ENCODE data around the gene TRHDE.
"Not testable (repeated sequence)": the region's sequence is repeated elsewhere in the genome, so short reads cannot be mapped to it uniquely, and the experiment has no call there.

Gene TRHDE

DNA sequence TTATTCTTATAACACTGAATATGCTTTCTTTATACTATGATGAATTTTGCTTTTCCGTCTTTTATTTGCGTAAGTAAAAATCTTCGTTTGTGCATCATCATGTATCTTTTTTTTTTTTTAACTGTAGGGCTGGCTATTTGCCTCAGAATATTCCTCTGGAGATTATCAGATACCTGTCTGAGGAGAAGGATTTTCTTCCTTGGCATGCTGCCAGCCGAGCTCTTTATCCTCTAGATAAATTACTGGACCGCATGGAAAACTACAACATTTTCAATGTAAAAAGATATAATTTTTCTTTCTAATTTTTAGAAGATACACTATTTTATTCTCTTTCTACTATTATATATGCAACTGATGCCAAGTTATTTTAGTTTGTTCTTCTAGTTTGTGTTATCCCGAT lies 346.6 kb downstream of the TRHDE start:
- H3K4me1 Mint-ChIP-seq, result no peaks in the 10 kb centered on the region
- H3K27me3 Mint-ChIP-seq, result no peaks in the 10 kb centered on the region
- no peaks in the 10 kb centered on the region for H3K36me3 Mint-ChIP-seq
- no peak overlapping the region for H3K27ac Mint-ChIP-seq
- no peaks in the 10 kb centered on the region for H3K9me3 Mint-ChIP-seq
- H3K4me3 Mint-ChIP-seq, result no peak overlapping the region

DNA sequence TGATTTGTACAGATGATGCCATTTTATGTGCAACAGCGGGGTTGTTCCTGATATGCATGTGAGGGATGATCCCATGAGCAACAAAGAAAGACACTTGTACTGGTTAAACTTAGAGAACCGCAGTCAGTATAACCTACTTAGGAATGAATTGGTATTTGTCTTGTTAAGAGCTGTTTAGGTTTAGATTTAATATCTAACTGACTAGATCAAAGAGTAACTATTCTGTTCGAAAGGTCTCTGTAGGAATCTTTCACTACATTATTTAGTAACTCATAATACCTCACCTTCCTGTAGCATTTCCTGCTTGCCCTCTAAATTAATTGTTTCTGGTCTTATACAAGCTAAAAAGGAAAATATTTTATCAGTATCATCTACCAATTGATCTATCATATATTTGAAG lies 350.4 kb downstream of the TRHDE start:
- H3K27me3 Mint-ChIP-seq, result no peaks in the 10 kb centered on the region
- H3K4me1 Mint-ChIP-seq, result no peaks in the 10 kb centered on the region
- H3K36me3 Mint-ChIP-seq, result no peaks in the 10 kb centered on the region
- H3K9me3 Mint-ChIP-seq, result peaks cover 6% of the 10 kb centered on the region
- no peak overlapping the region for H3K27ac Mint-ChIP-seq
- no peak overlapping the region for H3K4me3 Mint-ChIP-seq

DNA sequence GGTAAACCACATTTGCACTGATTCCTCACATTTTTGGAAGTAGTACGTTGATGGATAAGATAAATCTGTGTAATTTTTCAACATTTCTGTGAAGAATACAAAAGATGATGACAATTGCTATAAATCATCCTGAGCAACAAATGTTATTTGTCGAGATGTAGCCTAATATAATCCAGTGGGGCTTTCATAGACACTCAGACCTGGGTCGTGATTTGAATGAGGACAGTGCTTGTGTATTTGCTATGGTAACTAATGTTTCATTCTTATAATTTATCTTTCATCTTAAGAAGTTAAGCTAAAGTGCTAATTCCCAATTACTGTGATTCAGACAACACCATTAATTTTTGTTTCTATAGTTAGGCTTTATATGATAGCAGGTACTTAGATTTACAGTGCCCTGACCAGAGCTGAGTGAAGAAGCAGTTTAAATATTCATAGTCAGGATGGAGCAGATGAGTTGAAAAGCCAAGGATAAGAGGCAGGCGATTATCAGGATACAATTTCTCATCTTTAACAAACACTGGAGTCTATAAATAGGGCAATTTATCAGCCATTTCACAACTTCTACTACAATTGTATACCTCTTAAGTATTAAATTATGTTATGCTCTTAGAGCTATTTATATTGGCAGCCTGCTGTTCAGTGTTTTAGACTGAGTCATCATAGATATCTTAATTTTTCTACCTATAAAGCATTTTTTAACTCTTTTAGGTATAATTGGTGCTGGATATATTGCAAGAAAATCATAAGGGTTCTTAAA lies 359.9 kb downstream of the TRHDE start:
- Mint-ChIP-seq H3K4me3 (no peak overlapping the region), H3K9me3 (no peaks in the 10 kb centered on the region), H3K4me1 (no peaks in the 10 kb centered on the region), H3K27me3 (no peaks in the 10 kb centered on the region), H3K27ac (no peak overlapping the region), H3K36me3 (no peaks in the 10 kb centered on the region)

DNA sequence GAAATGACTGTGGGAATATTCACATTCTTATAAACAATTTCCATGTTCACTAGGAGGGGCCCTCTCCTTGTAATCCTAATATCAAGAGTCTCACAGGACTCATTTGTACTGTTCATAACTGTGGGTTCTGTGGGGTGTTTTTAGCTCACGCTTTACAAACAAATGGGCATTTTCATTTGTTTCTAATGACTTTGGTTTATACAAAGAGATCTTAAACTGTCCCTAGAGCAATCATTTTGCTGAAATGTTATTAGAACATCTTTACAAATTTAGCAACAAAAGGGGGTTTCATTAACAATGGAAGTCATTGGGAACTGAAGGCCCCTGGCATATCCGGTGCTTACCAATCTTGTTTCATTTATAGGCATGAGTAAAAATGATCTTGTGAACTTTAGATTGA lies 370.5 kb downstream of the TRHDE start:
- Mint-ChIP-seq H3K4me1 (no peaks in the 10 kb centered on the region), H3K27ac (no peak overlapping the region), H3K36me3 (no peaks in the 10 kb centered on the region), H3K27me3 (no peaks in the 10 kb centered on the region), H3K4me3 (no peak overlapping the region), H3K9me3 (no peaks in the 10 kb centered on the region)

DNA sequence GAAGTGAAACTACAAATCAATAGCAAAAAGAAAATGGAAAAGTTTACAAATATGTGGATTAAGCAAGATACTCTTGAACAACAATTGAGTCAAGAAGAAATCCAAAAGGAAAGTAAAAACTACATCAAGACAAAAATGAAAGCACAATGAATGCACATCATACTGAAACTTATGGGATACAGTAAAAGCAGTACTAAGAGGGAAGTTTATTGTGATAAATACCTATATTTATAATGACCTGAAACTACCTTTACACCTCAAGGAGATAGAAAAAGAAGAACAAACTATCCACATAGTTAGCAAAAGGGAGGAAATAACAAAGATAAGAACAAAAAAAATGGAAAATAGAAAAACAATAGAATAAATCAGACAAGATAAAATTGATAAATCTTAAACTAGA lies 375.0 kb downstream of the TRHDE start:
- Mint-ChIP-seq H3K4me1 (no peaks in the 10 kb centered on the region), H3K27ac (no peak overlapping the region), H3K27me3 (no peaks in the 10 kb centered on the region), H3K4me3 (no peak overlapping the region), H3K9me3 (no peaks in the 10 kb centered on the region), H3K36me3 (no peaks in the 10 kb centered on the region)

DNA sequence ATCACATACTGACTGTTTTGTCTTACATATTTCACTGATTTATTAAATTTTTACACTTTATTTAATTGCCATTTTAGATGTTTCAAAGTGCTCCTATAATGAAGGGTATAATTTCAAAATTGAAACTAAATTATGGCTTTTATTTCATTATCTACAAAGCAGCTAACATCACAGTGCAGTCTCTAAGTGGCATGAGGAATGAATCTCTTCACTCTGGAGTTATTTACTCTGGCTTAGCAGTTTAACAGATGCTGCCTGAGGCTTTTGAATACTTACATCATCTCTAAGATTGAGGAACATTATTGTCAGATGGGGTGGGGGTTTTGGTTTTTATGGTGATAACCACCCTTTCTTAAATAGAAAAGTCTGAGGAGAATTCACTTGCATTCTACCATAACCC lies 386.4 kb downstream of the TRHDE start:
- H3K36me3 Mint-ChIP-seq, result no peaks in the 10 kb centered on the region

DNA sequence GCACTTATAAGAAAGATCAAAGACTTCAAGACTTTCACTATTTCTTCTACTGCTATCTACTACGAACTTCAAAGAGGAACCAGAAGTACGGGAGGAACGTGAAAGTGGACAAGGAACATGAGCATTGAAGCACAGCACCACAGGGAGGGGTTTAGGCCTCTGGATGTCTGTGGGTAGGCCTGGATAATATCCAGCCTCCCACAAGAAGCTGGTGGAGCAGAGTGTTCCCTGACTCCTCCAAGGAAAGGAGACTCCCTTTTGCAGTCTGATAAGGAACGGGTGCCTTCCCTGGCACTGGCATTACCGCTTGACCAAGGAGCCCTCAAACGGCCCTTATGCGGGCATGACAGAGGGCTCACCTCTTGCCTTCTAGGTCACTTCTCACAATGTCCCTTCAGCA lies 388.0 kb downstream of the TRHDE start:
- H3K27ac Mint-ChIP-seq, H3K4me1 Mint-ChIP-seq, H3K4me3 Mint-ChIP-seq, H3K36me3 Mint-ChIP-seq, H3K9me3 Mint-ChIP-seq, H3K27me3 Mint-ChIP-seq: not testable (repeated sequence)

More for the DNA sequence above, 386.4 kb downstream of the TRHDE start:
- no peak overlapping the region for H3K4me3 Mint-ChIP-seq
- H3K27ac Mint-ChIP-seq, result no peak overlapping the region
- no peaks in the 10 kb centered on the region for H3K27me3 Mint-ChIP-seq
- H3K4me1 Mint-ChIP-seq, result no peaks in the 10 kb centered on the region
- H3K9me3 Mint-ChIP-seq, result peaks cover 6% of the 10 kb centered on the region

DNA sequence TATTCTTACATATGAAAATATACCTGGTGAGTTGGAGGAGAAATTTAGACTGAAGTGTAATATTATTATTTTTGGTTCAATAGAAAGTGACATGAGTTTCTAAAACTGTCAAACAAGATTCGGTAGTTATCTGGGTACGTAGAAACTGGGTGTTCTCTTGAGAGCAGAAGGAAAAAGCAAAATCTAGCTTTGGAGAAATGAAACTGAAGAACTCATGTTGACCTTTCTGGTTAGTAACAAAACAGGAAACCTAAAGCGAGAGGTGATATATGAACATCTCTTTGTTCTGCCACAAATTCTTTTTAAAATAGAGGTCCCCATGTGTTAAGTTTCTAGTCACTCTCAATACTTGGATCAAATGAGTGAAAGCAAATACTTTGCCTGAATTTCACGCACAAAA lies 401.7 kb downstream of the TRHDE start:
- H3K27ac Mint-ChIP-seq, result no peak overlapping the region
- H3K4me1 Mint-ChIP-seq, result no peaks in the 10 kb centered on the region
- H3K9me3 Mint-ChIP-seq, result peaks cover 10% of the 10 kb centered on the region
- no peaks in the 10 kb centered on the region for H3K36me3 Mint-ChIP-seq
- no peak overlapping the region for H3K4me3 Mint-ChIP-seq
- no peaks in the 10 kb centered on the region for H3K27me3 Mint-ChIP-seq

DNA sequence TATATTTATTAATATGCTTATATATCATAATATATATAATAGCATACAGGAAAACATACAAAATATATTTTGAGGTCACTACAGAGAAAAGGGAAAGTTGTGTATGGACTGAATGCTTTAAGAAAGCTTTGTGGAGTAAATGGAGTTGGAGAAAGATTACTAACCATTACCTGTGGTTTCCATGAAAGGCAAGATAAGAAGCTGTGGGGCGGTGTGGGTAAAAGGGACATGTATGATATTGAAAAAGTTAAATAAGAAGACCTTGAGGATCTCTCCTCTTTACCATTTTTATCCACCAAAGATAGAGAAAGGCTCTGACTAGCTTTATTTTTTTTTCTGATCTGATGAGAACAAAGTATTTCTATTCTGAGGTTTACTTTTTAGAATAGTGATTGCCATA lies 404.4 kb downstream of the TRHDE start:
- no peaks in the 10 kb centered on the region for H3K36me3 Mint-ChIP-seq
- H3K4me1 Mint-ChIP-seq, result no peaks in the 10 kb centered on the region
- no peak overlapping the region for H3K27ac Mint-ChIP-seq
- H3K9me3 Mint-ChIP-seq, result peaks cover 10% of the 10 kb centered on the region
- no peak overlapping the region for H3K4me3 Mint-ChIP-seq
- H3K27me3 Mint-ChIP-seq, result no peaks in the 10 kb centered on the region

DNA sequence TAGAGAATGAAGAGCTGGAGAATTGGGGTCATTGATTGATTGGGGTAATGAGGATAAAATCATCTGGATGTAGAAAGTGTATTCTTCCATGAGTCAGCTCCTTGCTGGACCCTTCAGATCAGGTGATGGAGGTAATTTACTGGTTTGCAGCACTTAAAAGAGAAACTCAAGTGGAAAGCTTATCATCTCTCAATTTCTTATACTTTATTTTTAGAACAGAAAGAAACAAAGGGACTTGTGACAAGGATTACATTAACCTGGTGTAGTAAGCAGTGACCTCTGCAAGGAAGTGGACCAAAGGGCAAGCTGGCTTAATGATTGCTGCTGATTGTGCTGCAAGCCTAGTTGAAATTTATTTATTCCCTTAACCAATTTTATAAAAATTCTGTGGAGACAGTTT lies 405.0 kb downstream of the TRHDE start:
- Mint-ChIP-seq H3K4me1 (no peaks in the 10 kb centered on the region), H3K27me3 (no peaks in the 10 kb centered on the region), H3K4me3 (no peak overlapping the region), H3K27ac (no peak overlapping the region), H3K9me3 (peaks cover 13% of the 10 kb centered on the region), H3K36me3 (no peaks in the 10 kb centered on the region)

DNA sequence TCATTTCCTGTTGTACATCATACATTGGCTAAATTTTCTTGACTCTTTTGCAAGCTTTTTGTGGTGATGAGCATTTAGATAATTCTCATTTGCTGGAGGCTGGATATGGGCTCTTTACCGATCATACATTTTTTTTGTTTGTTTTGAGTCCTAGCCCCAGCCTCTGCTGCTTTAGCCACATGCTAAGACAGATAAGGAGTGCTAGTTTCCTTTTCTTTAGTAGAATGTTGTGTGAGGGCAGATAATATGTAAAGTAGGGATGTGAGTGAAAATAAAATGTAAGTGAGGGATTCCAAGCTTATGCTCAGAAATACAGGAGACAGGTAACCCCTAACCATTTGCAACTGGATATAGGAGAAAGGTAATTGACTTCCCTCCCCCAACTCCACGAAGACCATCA lies 405.7 kb downstream of the TRHDE start:
- Mint-ChIP-seq H3K27me3 (no peaks in the 10 kb centered on the region), H3K36me3 (no peaks in the 10 kb centered on the region), H3K9me3 (peaks cover 15% of the 10 kb centered on the region), H3K4me1 (no peaks in the 10 kb centered on the region), H3K27ac (no peak overlapping the region), H3K4me3 (no peak overlapping the region)

DNA sequence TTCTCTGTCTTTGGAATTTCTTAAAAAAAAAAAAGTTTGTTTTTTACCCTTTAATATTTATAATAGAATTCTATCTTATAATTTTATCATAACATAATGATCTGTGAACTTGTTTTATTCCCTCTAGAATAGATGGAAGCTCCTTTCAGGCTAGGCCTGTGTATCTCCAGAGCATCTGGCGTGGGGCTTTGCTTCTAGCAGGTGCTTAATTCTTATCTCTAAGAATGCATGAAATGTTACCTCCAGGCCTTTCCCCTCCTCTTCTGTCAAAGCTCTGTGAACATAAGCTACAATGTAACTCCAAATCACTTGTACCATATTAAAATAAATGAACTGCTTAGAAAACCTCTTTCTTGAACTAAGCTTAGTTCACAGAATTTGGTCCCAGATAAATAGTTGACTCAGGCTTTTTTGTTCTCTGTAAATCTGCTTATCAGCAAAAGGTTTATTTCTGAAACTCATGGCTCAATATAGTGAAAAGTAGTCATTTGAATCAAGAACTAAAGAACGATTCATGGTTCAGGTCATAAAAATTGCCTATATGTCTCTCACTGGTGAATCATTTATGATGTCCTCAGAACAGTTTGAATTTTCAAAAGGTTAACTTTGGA lies 407.1 kb downstream of the TRHDE start:
- no peaks in the 10 kb centered on the region for H3K4me1 Mint-ChIP-seq
- H3K27me3 Mint-ChIP-seq, result no peaks in the 10 kb centered on the region
- H3K27ac Mint-ChIP-seq, result no peak overlapping the region
- H3K9me3 Mint-ChIP-seq, result peaks cover 9% of the 10 kb centered on the region
- H3K4me3 Mint-ChIP-seq, result no peak overlapping the region
- H3K36me3 Mint-ChIP-seq, result no peaks in the 10 kb centered on the region

DNA sequence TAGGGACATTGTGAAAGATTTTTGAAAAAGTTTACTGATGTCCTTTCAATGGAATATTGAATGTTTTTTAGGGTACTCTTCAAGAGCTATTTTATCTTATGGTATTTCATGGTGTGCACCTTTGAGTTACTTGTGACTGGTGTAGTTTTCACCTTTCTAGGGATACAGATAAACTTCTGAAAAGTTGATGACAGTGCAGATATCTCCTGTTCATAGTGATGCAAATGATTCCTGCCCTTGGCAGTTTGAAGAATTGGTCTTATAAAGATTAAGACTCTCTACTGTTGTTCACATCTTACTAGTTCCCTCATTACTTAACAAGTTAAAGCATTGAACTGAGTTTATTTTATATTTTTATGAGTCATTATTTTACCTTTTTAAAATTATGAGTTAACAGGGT lies 408.9 kb downstream of the TRHDE start:
- no peak overlapping the region for H3K27ac Mint-ChIP-seq
- H3K27me3 Mint-ChIP-seq, result no peaks in the 10 kb centered on the region
- H3K4me1 Mint-ChIP-seq, result no peaks in the 10 kb centered on the region

DNA sequence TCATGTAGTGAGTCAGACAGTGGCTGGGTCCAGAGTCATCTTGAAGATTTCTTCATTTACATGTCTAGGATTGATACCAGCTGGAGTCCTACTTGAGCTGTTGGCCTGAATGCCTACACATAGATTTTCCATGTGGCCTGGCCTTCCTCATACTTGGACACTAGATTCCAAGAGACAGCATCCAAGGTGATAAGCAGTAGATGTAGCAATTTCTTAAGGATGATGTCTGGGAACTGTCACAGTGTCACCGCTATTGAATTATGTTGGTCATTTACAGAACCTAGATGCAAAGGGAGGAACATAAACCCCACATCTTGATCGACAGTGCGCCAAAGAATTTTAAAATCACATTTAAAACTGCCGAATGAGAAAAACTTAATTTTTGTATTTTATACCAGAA lies 412.3 kb downstream of the TRHDE start:
- Mint-ChIP-seq H3K27me3 (no peaks in the 10 kb centered on the region), H3K4me3 (no peak overlapping the region), H3K36me3 (no peaks in the 10 kb centered on the region), H3K9me3 (peaks cover 5% of the 10 kb centered on the region), H3K27ac (no peak overlapping the region), H3K4me1 (no peaks in the 10 kb centered on the region)

More for the DNA sequence above, 408.9 kb downstream of the TRHDE start:
- Mint-ChIP-seq H3K4me3 (no peak overlapping the region), H3K9me3 (peaks cover 5% of the 10 kb centered on the region), H3K36me3 (no peaks in the 10 kb centered on the region)

DNA sequence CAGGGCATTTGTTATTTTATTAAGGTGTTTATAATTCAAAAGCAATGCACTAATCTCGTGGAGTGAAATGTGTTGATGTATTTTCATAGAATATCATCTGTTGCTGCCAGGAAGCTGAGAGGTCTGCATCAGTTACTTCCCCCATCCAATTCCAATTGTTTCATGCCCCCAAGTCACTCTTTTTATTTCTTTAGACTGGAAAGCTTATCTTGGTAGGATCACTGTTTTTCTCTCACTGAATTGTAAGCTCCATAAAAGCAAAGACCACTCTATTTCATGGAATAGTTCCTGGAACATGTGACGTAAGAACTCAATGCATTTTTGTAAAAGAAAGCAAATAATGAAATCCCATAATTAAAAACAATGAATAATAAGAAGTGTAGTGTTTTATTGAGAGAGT lies 420.2 kb downstream of the TRHDE start:
- Mint-ChIP-seq H3K27ac (no peak overlapping the region), H3K9me3 (peaks cover 4% of the 10 kb centered on the region), H3K4me3 (no peak overlapping the region), H3K27me3 (no peaks in the 10 kb centered on the region), H3K36me3 (no peaks in the 10 kb centered on the region), H3K4me1 (no peaks in the 10 kb centered on the region)

DNA sequence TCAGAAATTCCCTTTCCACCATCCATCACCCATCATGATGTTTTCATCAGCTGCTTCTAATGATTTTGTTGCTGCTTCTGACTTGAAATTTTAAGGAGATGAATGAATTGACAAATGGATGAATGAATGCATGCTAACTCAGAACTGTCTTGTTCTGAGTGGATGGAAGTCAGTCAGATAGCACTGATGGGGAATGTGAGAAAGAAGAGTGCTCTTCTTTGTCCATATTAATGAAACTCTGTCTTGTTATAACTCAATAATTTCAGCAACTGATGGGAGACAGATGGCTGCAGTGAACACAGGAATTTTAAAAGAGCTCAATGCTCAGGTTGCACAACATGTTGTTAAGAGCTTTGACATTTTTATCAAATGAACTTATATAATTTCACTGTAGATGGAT lies 422.0 kb downstream of the TRHDE start:
- H3K9me3 Mint-ChIP-seq, result peaks cover 4% of the 10 kb centered on the region
- no peak overlapping the region for H3K27ac Mint-ChIP-seq
- H3K4me1 Mint-ChIP-seq, result no peaks in the 10 kb centered on the region
- no peaks in the 10 kb centered on the region for H3K27me3 Mint-ChIP-seq
- no peaks in the 10 kb centered on the region for H3K36me3 Mint-ChIP-seq
- H3K4me3 Mint-ChIP-seq, result no peak overlapping the region

DNA sequence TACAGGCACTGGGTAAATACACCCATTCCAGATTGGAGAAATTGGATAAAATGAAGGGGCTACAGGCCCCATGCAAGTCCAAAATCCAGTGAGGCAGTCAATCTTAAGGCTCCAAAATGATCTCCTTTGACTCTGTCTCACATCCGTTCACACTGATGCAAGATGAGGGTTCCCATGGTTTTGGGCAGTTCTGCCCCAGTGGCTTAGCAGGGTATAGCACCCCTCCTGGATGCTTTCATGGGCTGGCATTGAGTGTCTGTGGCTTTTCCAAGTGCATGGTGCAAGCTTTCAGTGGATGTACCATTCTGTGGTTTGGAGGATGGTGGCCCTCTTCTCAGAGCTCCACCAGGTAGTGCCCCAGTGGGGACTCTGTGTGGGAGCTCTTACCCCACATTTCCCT lies 427.2 kb downstream of the TRHDE start:
- Mint-ChIP-seq H3K27me3 (no peaks in the 10 kb centered on the region), H3K36me3 (no peaks in the 10 kb centered on the region), H3K4me3 (no peak overlapping the region), H3K9me3 (peaks cover 4% of the 10 kb centered on the region), H3K4me1 (no peaks in the 10 kb centered on the region), H3K27ac (no peak overlapping the region)
